H9 (cell line): ENCODE data around the gene CHN2. TPM values are rescaled to one million over a fixed set of nuclear protein-coding genes. Genes with fewer than 3 reads are reported as not detected.

ENCODE experiments used
- DNase-seq: peaks from one replicate; pipeline ENCODE4 v3.0.0-alpha.2; 2017
- H2AFZ ChIP-seq: one replicate; pipeline ENCODE4 v1.6.1; 2013; ENCODE audit warnings: mild to moderate bottlenecking, low read length, control low read depth, moderate library complexity
- H2AK5ac ChIP-seq: 2 replicates; pipeline ENCODE4 v1.6.1; 2013; ENCODE audit warnings: low read length, control low read depth, mixed read lengths; ENCODE audit not compliant: insufficient read length
- H2BK120ac ChIP-seq: one replicate; pipeline ENCODE4 v1.6.1; 2013; ENCODE audit warnings: low read depth, mild to moderate bottlenecking, low read length, control low read depth, inconsistent platforms; ENCODE audit not compliant: poor library complexity, severe bottlenecking
- H2BK12ac ChIP-seq: 2 replicates; pipeline ENCODE4 v1.6.1; 2013; ENCODE audit warnings: low read length, control low read depth, mixed read lengths, low read depth; ENCODE audit not compliant: insufficient read length
- H2BK15ac ChIP-seq: 2 replicates; pipeline ENCODE4 v1.6.1; 2013; ENCODE audit warnings: low read depth, low read length, control low read depth
- H2BK20ac ChIP-seq: one replicate; pipeline ENCODE4 v1.6.1; 2013; ENCODE audit warnings: low read depth, mild to moderate bottlenecking, low read length, control low read depth, inconsistent platforms; ENCODE audit not compliant: poor library complexity, severe bottlenecking
- H2BK5ac ChIP-seq: 2 replicates; pipeline ENCODE4 v1.6.1; 2013; ENCODE audit warnings: low read length, control low read depth, mixed read lengths; ENCODE audit not compliant: insufficient read length
- H3K14ac ChIP-seq: 2 replicates; pipeline ENCODE4 v1.6.1; 2013; ENCODE audit warnings: low read length, control low read depth; ENCODE audit not compliant: insufficient read depth
- H3K18ac ChIP-seq: 2 replicates; pipeline ENCODE4 v1.6.1; 2013; ENCODE audit warnings: low read depth, mild to moderate bottlenecking, mixed read lengths, low read length, control low read depth; ENCODE audit not compliant: insufficient read length
- H3K23ac ChIP-seq: 2 replicates; pipeline ENCODE4 v1.6.1; 2013; ENCODE audit warnings: low read length, control low read depth, mixed read lengths, low read depth; ENCODE audit not compliant: insufficient read length
- H3K23me2 ChIP-seq: 2 replicates; pipeline ENCODE4 v1.6.1; 2013; ENCODE audit warnings: low read depth, mild to moderate bottlenecking, mixed read lengths, low read length, control low read depth; ENCODE audit not compliant: insufficient read length, poor library complexity, severe bottlenecking
- H3K27ac ChIP-seq: 2 replicates; pipeline ENCODE4 v1.5.1; 2013; ENCODE audit warnings: low read length, control low read depth, mixed read lengths, low read depth; ENCODE audit not compliant: insufficient read length
- H3K27me3 ChIP-seq: 2 replicates; pipeline ENCODE4 v1.6.1; 2013; ENCODE audit warnings: low read length, control low read depth, inconsistent platforms; ENCODE audit not compliant: insufficient read depth
- H3K4ac ChIP-seq: 2 replicates; pipeline ENCODE4 v1.6.1; 2013; ENCODE audit warnings: low read depth, mild to moderate bottlenecking, control low read depth, inconsistent platforms, low read length, moderate library complexity
- H3K4me1 ChIP-seq: 2 replicates; pipeline ENCODE4 v1.6.1; 2013; ENCODE audit warnings: low read length, control low read depth, inconsistent platforms; ENCODE audit not compliant: insufficient read depth
- H3K4me2 ChIP-seq: 2 replicates; pipeline ENCODE4 v1.6.1; 2013; ENCODE audit warnings: low read length, control low read depth, mixed read lengths; ENCODE audit not compliant: insufficient read length, insufficient read depth
- H3K56ac ChIP-seq: 2 replicates; pipeline ENCODE4 v1.6.1; 2013; ENCODE audit warnings: low read depth, mild to moderate bottlenecking, mixed read lengths, low read length, control low read depth; ENCODE audit not compliant: insufficient read length
- H3K79me1 ChIP-seq: 2 replicates; pipeline ENCODE4 v1.6.1; 2013; ENCODE audit warnings: low read depth, mild to moderate bottlenecking, moderate library complexity, low read length, control low read depth, inconsistent platforms; ENCODE audit not compliant: insufficient read depth, poor library complexity, severe bottlenecking
- H3K79me2 ChIP-seq: 2 replicates; pipeline ENCODE4 v1.6.1; 2013; ENCODE audit warnings: low read length, control low read depth, inconsistent platforms; ENCODE audit not compliant: insufficient read depth
- H3K9ac ChIP-seq: 2 replicates; pipeline ENCODE4 v1.6.1; 2013; ENCODE audit warnings: low read length, control low read depth, mixed read lengths; ENCODE audit not compliant: insufficient read length; ENCODE audit errors: extremely low read depth
- H3K9me3 ChIP-seq: one replicate; pipeline ENCODE4 v1.6.1; 2013; ENCODE audit warnings: low read depth, low read length, inconsistent platforms; ENCODE audit not compliant: control insufficient read depth
- H3T11ph ChIP-seq: one replicate; pipeline ENCODE4 v1.6.1; 2013; ENCODE audit warnings: mild to moderate bottlenecking, low read length, control low read depth, inconsistent platforms
- H4K20me1 ChIP-seq: one replicate; pipeline ENCODE4 v1.6.1; 2013; ENCODE audit not compliant: control insufficient read depth, insufficient read length, insufficient read depth
- H4K5ac ChIP-seq: 2 replicates; pipeline ENCODE4 v1.6.1; 2013; ENCODE audit warnings: low read depth, mild to moderate bottlenecking, mixed read lengths, low read length, control low read depth; ENCODE audit not compliant: insufficient read length
- H4K8ac ChIP-seq: replicated peaks from 2 replicates; pipeline ENCODE4 v1.6.1; 2013; ENCODE audit warnings: low read length, control low read depth, mixed read lengths, low read depth; ENCODE audit not compliant: insufficient read length
- H4K91ac ChIP-seq: 2 replicates; pipeline ENCODE4 v1.6.1; 2013; ENCODE audit warnings: low read depth, mild to moderate bottlenecking, moderate library complexity, mixed read lengths, low read length, control low read depth; ENCODE audit not compliant: insufficient read length
- H3K27ac Mint-ChIP-seq, 3 experiments: 2 replicates in 2 of 3; 3 replicates in 1 of 3; pipeline ENCODE4 v1.8.0; 2020 to 2021; ENCODE audit warnings: mixed read lengths in 3 of 3, mild to moderate bottlenecking in 1 of 3, moderate library complexity in 1 of 3
- H3K27me3 Mint-ChIP-seq: 2 replicates; pipeline ENCODE4 v1.8.0; 2021; ENCODE audit warnings: low read depth, mild to moderate bottlenecking, moderate library complexity, mixed read lengths
- H3K36me3 Mint-ChIP-seq, 3 experiments: 2 replicates in 2 of 3; 3 replicates in 1 of 3; pipeline ENCODE4 v1.8.0; 2020 to 2021; ENCODE audit warnings: low read depth in 3 of 3, mixed read lengths in 3 of 3; ENCODE audit not compliant: insufficient read depth in 1 of 3
- H3K4me1 Mint-ChIP-seq, 2 experiments: 2 replicates each; pipeline ENCODE4 v1.8.0; 2020; ENCODE audit warnings: mixed read lengths in 2 of 2
- H3K4me3 Mint-ChIP-seq, 2 experiments: 2 replicates in 1 of 2; 3 replicates in 1 of 2; pipeline ENCODE4 v1.8.0; 2020 to 2021; ENCODE audit warnings: mild to moderate bottlenecking in 2 of 2, mixed read lengths in 2 of 2, moderate library complexity in 1 of 2
- H3K9me3 Mint-ChIP-seq, 2 experiments: 2 replicates in 1 of 2; 3 replicates in 1 of 2; pipeline ENCODE4 v1.8.0; 2020; ENCODE audit warnings: mild to moderate bottlenecking in 2 of 2, mixed read lengths in 2 of 2, moderate library complexity in 1 of 2
- WGBS: extraction: QIAGEN DNeasy Blood & Tissue Kit; methylation state at CpG from one replicate; pipeline ENCODE4 v1.1.7; 2013; ENCODE audit warnings: missing lambda C conversion rate, low lambda C conversion rate, mixed read lengths; ENCODE audit not compliant: insufficient read length; ENCODE audit errors: extremely low coverage; 5-methylcytosine and 5-hydroxymethylcytosine counted together
- total RNA-seq: library from RNA; stranded (reverse); gene quantifications from 2 replicates; pipeline ENCODE4 v1.2.1, GENCODE V29; 2021
- TF ChIP-seq, protein P1 (sequence below): fragments of 200-600 bp; sonication (generic); conservative IDR thresholded peaks from 3 replicates; pipeline ENCODE4 v1.8.0; 2021; ENCODE audit warnings: antibody characterized with exemption, mild to moderate bottlenecking

Gene CHN2
- total RNA-seq, 1 experiment from 2014 or later = 3.3 TPM

DNA sequence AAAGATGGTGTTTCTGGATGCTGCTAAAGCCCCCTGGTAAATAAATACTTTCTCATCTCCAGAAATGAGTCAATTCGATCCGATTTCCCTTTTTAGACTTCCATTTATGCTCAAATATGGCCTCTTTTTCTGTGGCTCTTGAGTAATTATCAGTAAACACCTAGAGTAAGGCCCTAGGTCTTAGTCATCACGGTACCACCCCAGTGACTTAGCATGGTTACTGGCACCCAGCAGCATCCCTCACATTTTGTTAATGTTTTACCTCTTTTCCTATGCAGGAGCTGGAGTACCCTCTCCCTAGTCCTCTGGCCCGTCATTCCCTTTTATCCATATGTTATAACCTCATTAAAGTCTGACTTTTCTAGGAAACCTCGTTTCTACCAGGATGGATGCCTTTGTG lies 19.5 kb downstream of the CHN2 start:
- TF ChIP-seq, protein P1, sequence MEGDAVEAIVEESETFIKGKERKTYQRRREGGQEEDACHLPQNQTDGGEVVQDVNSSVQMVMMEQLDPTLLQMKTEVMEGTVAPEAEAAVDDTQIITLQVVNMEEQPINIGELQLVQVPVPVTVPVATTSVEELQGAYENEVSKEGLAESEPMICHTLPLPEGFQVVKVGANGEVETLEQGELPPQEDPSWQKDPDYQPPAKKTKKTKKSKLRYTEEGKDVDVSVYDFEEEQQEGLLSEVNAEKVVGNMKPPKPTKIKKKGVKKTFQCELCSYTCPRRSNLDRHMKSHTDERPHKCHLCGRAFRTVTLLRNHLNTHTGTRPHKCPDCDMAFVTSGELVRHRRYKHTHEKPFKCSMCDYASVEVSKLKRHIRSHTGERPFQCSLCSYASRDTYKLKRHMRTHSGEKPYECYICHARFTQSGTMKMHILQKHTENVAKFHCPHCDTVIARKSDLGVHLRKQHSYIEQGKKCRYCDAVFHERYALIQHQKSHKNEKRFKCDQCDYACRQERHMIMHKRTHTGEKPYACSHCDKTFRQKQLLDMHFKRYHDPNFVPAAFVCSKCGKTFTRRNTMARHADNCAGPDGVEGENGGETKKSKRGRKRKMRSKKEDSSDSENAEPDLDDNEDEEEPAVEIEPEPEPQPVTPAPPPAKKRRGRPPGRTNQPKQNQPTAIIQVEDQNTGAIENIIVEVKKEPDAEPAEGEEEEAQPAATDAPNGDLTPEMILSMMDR = no peak
- no peak overlapping the region for H3K56ac ChIP-seq
- H2AK5ac ChIP-seq = no peak overlapping the region
- no peak overlapping the region for H3K18ac ChIP-seq
- Mint-ChIP-seq H3K4me3 (no peak overlapping the region), H3K27me3 (peaks cover 2% of the 10 kb centered on the region; the same call in 1 of the 2 replicates), H3K36me3 (no peaks in the 10 kb centered on the region), H3K4me1 (peaks cover 15 to 16% of the 10 kb centered on the region in 2 experiments), H3K27ac (peak overlapping the region in 1 of 3 experiments; percentile 8; a peak in 1 of 7 replicates), H3K9me3 (no peaks in the 10 kb centered on the region; a peak in 1 of 5 replicates)
- H3K27ac ChIP-seq = no peak overlapping the region
- no peak overlapping the region for H3K23ac ChIP-seq
- H4K5ac ChIP-seq = no peak overlapping the region
- H3K4ac ChIP-seq = no peak overlapping the region
- H2BK15ac ChIP-seq = no peak overlapping the region
- H4K8ac ChIP-seq = no peak overlapping the region
- H2BK12ac ChIP-seq = no peak overlapping the region
- no peak overlapping the region for H3K14ac ChIP-seq
- H3K9ac ChIP-seq = no peak overlapping the region
- H3T11ph ChIP-seq = no peak overlapping the region
- DNase-seq = no peak
- H4K20me1 ChIP-seq = no peaks in the 10 kb centered on the region
- no peak overlapping the region for H2BK5ac ChIP-seq
- H2BK20ac ChIP-seq = no peak overlapping the region
- no peaks in the 10 kb centered on the region for H3K9me3 ChIP-seq
- H3K4me1 ChIP-seq = 0 out of 2 replicates have a peak, but pooled peaks cover 2% of the 10 kb centered on the region
- no peaks in the 10 kb centered on the region for H3K79me1 ChIP-seq
- no peak overlapping the region for H2AFZ ChIP-seq
- H2BK120ac ChIP-seq = no peak overlapping the region
- H3K27me3 ChIP-seq = no peaks in the 10 kb centered on the region
- no peak overlapping the region for H3K4me2 ChIP-seq
- no CpG with 5 or more reads among the region's 5 CpGs for WGBS
- no peaks in the 10 kb centered on the region for H3K79me2 ChIP-seq
- H3K23me2 ChIP-seq = no peaks in the 10 kb centered on the region
- no peak overlapping the region for H4K91ac ChIP-seq
